ENCODE data around the gene CD247.

Gene CD247

GRCh38 chr1:167491586-167492461 is 26.5 kb downstream of the CD247 start:
- H3K27me3 Mint-ChIP-seq, result no peaks in the 10 kb centered on the region
- peak overlapping the region; percentile 73 for H3K4me3 Mint-ChIP-seq
- H3K36me3 Mint-ChIP-seq (ENCODE audit: low read depth), result peaks cover 68% of the 10 kb centered on the region
- H3K9me3 Mint-ChIP-seq, result no peaks in the 10 kb centered on the region
- peaks cover 99% of the 10 kb centered on the region for H3K4me1 Mint-ChIP-seq (ENCODE audit: low read depth)
- peak overlapping the region; percentile 96 for H3K27ac Mint-ChIP-seq

DNA sequence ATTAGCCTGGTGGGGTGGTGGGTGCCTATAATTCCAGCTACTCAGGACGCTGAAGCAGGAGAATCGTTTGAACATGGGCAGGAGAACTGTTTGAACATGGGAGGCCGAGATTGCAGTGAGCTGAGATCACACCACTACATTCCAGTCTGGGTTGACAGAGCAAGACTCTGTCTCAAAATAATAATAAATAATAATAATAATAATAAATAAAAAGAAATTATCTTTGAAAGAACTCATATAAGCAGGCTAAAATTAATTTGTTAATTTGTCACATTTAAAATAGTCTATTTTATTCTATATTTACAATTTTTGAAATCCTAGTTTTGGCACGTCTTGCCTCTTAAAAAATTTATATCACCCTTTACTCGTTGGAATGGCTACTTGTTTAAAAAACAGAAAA is 27.6 kb downstream of the CD247 start:
- Mint-ChIP-seq H3K27ac (peak overlapping the region; percentile 96), H3K36me3 (ENCODE audit: low read depth) (peaks cover 68% of the 10 kb centered on the region), H3K4me3 (peak overlapping the region; percentile 73), H3K27me3 (no peaks in the 10 kb centered on the region), H3K4me1 (ENCODE audit: low read depth) (peaks cover 99% of the 10 kb centered on the region), H3K9me3 (no peaks in the 10 kb centered on the region)

- H3K27ac Mint-ChIP-seq, result peak overlapping the region; percentile 95
- H3K4me3 Mint-ChIP-seq, result peak overlapping the region; percentile 72
- peaks cover 99% of the 10 kb centered on the region for H3K4me1 Mint-ChIP-seq (ENCODE audit: low read depth)
- peaks cover 60% of the 10 kb centered on the region for H3K36me3 Mint-ChIP-seq (ENCODE audit: low read depth)
- no peaks in the 10 kb centered on the region for H3K27me3 Mint-ChIP-seq
- no peaks in the 10 kb centered on the region for H3K9me3 Mint-ChIP-seq
Observed at GRCh38 chr1:167489571-167490340, 28.6 kb downstream of the CD247 start.

DNA sequence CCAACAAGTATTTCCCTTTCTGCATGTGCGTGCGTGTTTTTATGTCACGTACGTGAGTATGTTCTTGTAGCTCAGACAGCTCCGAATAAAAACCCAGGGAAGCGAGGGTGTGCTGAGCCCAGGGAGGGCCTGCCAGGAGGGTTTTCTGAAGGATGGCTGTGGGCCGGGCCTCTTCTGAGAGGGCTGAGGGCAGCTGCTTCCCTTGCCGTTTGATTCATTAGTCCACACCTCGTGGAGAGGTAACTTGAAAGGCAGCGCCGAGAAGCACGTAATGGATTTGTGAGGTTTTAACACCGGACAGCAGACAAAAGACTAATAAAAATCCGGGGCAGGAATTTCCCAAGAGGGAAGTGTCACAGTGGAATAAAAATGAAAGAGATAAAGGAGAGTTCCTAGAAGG is 29.5 kb downstream of the CD247 start:
- peak overlapping the region; percentile 78 for H3K4me3 Mint-ChIP-seq
- no peaks in the 10 kb centered on the region for H3K9me3 Mint-ChIP-seq
- H3K4me1 Mint-ChIP-seq (ENCODE audit: low read depth), result peaks cover 99% of the 10 kb centered on the region
- peak overlapping the region; percentile 95 for H3K27ac Mint-ChIP-seq
- peaks cover 57% of the 10 kb centered on the region for H3K36me3 Mint-ChIP-seq (ENCODE audit: low read depth)
- no peaks in the 10 kb centered on the region for H3K27me3 Mint-ChIP-seq

- Mint-ChIP-seq H3K9me3 (no peaks in the 10 kb centered on the region), H3K27me3 (no peaks in the 10 kb centered on the region), H3K36me3 (ENCODE audit: low read depth) (peaks cover 60% of the 10 kb centered on the region), H3K4me1 (ENCODE audit: low read depth) (peaks cover 99% of the 10 kb centered on the region), H3K27ac (peak overlapping the region; percentile 95), H3K4me3 (no peak overlapping the region)
Observed at GRCh38 chr1:167487614-167488013, 30.7 kb downstream of the CD247 start.

GRCh38 chr1:167486090-167486824 is 32.1 kb downstream of the CD247 start:
- Mint-ChIP-seq H3K27me3 (no peaks in the 10 kb centered on the region), H3K36me3 (ENCODE audit: low read depth) (peaks cover 56% of the 10 kb centered on the region), H3K4me1 (ENCODE audit: low read depth) (peaks cover 99% of the 10 kb centered on the region), H3K4me3 (peak overlapping the region; percentile 35), H3K27ac (peak overlapping the region; percentile 85), H3K9me3 (no peaks in the 10 kb centered on the region)

GRCh38 chr1:167484726-167485502 is 33.4 kb downstream of the CD247 start:
- Mint-ChIP-seq H3K4me3 (peak overlapping the region; percentile 4), H3K27me3 (no peaks in the 10 kb centered on the region), H3K27ac (peak overlapping the region; percentile 78), H3K9me3 (no peaks in the 10 kb centered on the region), H3K4me1 (ENCODE audit: low read depth) (peaks cover 98% of the 10 kb centered on the region), H3K36me3 (ENCODE audit: low read depth) (peaks cover 58% of the 10 kb centered on the region)

DNA sequence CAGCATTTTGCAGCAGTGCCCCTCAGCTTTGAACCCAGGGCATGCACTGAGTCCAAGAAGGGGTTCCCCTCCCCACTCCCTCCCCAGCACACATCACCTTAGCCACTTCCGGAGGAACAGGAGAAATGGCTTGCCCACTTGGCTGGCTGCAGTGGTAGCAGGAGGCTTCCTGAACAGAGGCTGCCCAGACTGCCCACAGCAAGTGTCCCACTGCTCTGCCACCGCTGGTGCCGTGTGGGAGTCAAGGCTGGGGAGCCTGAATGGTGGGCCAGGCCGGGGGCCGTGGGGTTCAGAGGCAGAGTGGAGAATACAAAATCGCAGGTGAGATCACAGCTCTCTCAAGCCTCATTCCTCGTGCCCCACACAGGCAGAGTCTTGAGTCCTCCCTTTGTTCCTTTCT is 34.5 kb downstream of the CD247 start:
- H3K4me1 Mint-ChIP-seq (ENCODE audit: low read depth), result peaks cover 98% of the 10 kb centered on the region
- peak overlapping the region; percentile 78 for H3K27ac Mint-ChIP-seq
- peak overlapping the region; percentile 63 for H3K4me3 Mint-ChIP-seq
- H3K36me3 Mint-ChIP-seq (ENCODE audit: low read depth), result peaks cover 67% of the 10 kb centered on the region
- H3K27me3 Mint-ChIP-seq, result no peaks in the 10 kb centered on the region
- H3K9me3 Mint-ChIP-seq, result no peaks in the 10 kb centered on the region

- Mint-ChIP-seq H3K4me1 (ENCODE audit: low read depth) (peaks cover 97% of the 10 kb centered on the region), H3K27me3 (no peaks in the 10 kb centered on the region), H3K4me3 (peak overlapping the region; percentile 53), H3K36me3 (ENCODE audit: low read depth) (peaks cover 66% of the 10 kb centered on the region), H3K9me3 (no peaks in the 10 kb centered on the region), H3K27ac (peak overlapping the region; percentile 79)
Observed at GRCh38 chr1:167482184-167482583, 36.1 kb downstream of the CD247 start.

DNA sequence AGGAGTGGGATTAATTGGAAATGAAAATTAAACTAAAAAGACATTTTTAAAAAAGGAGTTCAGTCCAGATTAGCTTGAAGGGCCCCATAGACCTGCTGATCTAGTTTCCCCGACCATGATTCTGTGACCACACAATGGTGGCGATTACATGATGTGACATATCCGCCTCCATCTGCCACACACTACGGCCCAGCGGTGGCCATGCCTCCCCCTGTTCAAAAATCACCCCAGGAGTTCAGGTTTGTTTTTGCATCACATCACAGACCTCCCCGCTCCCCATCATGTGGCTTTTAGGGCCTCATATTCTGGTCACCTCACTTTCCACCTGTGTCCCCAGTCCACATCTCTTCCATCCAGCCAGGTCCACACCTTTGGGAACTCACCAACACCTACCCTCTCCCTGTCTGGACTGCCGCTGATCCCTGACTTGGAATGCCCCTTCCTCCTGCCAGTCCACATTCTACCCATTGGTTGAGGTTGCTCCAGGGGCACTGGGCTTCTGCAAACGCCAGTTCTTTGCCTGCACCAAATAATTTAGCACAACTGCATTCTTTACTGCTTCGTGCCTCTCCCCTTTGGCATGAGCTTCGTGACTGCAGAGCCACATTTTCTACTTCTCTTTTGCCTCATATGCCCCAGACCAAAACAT is 38.9 kb downstream of the CD247 start:
- H3K36me3 Mint-ChIP-seq (ENCODE audit: low read depth), result peaks cover 65% of the 10 kb centered on the region
- peaks cover 97% of the 10 kb centered on the region for H3K4me1 Mint-ChIP-seq (ENCODE audit: low read depth)
- peak overlapping the region; percentile 39 for H3K27ac Mint-ChIP-seq
- no peaks in the 10 kb centered on the region for H3K27me3 Mint-ChIP-seq
- H3K9me3 Mint-ChIP-seq, result no peaks in the 10 kb centered on the region
- H3K4me3 Mint-ChIP-seq, result no peak overlapping the region

DNA sequence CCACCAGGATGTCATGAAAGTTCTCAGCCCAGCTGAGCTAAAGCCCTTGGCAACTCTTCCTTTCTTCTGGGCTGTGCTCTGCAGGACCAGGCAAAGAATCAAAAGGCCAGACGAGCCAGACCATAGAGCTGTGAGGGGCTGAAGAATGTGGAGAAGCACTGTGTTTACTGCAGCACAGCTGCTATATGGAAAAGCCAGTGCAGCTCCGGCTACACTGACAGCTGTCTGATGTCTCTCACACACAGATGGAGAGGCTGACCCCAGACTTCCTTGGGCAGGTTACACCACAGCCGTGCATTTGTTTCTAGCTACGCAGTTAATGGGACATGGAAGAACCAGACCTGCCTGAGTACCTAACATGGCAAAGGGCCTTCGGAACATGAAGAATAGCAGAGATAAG is 40.3 kb downstream of the CD247 start:
- Mint-ChIP-seq H3K4me1 (ENCODE audit: low read depth) (peaks cover 97% of the 10 kb centered on the region), H3K36me3 (ENCODE audit: low read depth) (peaks cover 69% of the 10 kb centered on the region), H3K27ac (no peak overlapping the region), H3K9me3 (no peaks in the 10 kb centered on the region), H3K27me3 (no peaks in the 10 kb centered on the region), H3K4me3 (no peak overlapping the region)

GRCh38 chr1:167476061-167476460 is 42.3 kb downstream of the CD247 start:
- Mint-ChIP-seq H3K36me3 (ENCODE audit: low read depth) (peaks cover 70% of the 10 kb centered on the region), H3K9me3 (no peaks in the 10 kb centered on the region), H3K4me3 (no peak overlapping the region), H3K27ac (no peak overlapping the region), H3K4me1 (ENCODE audit: low read depth) (peaks cover 90% of the 10 kb centered on the region), H3K27me3 (no peaks in the 10 kb centered on the region)

DNA sequence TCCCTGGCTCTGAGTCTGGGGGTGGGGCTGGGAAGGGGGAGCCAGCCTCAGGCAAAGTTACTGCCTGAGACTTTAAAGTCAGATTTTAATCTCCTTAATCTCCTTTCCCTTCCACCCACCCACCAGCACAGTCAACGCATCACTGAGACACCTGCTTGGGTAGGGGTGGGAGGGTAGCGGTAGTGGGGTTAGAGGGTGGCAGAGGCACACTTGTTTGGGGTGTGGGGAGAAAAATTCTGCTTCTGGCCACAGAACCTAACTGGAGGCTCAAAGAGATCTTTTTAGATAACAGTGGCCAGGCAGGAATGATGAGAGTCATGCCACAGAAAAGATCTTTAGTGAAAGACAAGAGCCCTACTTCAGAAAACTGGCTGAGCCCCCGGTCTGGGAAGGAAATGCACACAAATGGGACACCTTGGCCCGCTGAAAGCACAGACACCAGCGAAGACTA is 44.1 kb downstream of the CD247 start:
- Mint-ChIP-seq H3K4me1 (ENCODE audit: low read depth) (peaks cover 83% of the 10 kb centered on the region), H3K27ac (peak overlapping the region; percentile 89), H3K9me3 (no peaks in the 10 kb centered on the region), H3K36me3 (ENCODE audit: low read depth) (peaks cover 62% of the 10 kb centered on the region), H3K4me3 (peak overlapping the region; percentile 79), H3K27me3 (no peaks in the 10 kb centered on the region)

- Mint-ChIP-seq H3K9me3 (no peaks in the 10 kb centered on the region), H3K4me3 (peak overlapping the region; percentile 79), H3K36me3 (ENCODE audit: low read depth) (peaks cover 59% of the 10 kb centered on the region), H3K4me1 (ENCODE audit: low read depth) (peaks cover 82% of the 10 kb centered on the region), H3K27me3 (no peaks in the 10 kb centered on the region), H3K27ac (peak overlapping the region; percentile 89)
Observed at GRCh38 chr1:167473761-167474160, 44.6 kb downstream of the CD247 start.
